DND-41 (cell line): ENCODE measurements around the gene KLRF1.

ENCODE experiments used
- CTCF ChIP-seq: IDR thresholded peaks from 2 replicates; pipeline ENCODE4 v1.5.1; 2012; ENCODE audit warnings: borderline replicate concordance, low read length, moderate library complexity, mild to moderate bottlenecking; ENCODE audit not compliant: poor library complexity, severe bottlenecking; ENCODE audit errors: extremely low read depth
- EZH2 ChIP-seq: IDR thresholded peaks from 3 replicates; pipeline ENCODE4 v1.6.1; 2012; ENCODE audit warnings: borderline replicate concordance, low read depth, mild to moderate bottlenecking, moderate library complexity, low read length, inconsistent platforms; ENCODE audit not compliant: severe bottlenecking

- TF ChIP-seq EZH2 (no peak), CTCF (no peak)
Observed at GRCh38 chr12:9868311-9868801, 41.1 kb downstream of the KLRF1 start.
